K562 (cell line): ENCODE data around the gene GDF9. TPM values are rescaled to one million over a fixed set of nuclear protein-coding genes. Genes with fewer than 3 reads are reported as not detected.
A peak's percentile ranks its signal among the peaks of the same experiment; 100 is the strongest.

Experiments used
- CCNT2 ChIP-seq: IDR thresholded peaks from 2 replicates; pipeline ENCODE4 v1.6.1; 2011; ENCODE audit warnings: borderline replicate concordance, low read depth, mild to moderate bottlenecking, moderate library complexity, mixed read lengths, low read length; ENCODE audit not compliant: insufficient read length; ENCODE audit errors: extremely low read depth
- HMGN3 ChIP-seq: IDR thresholded peaks from 2 replicates; pipeline ENCODE4 v1.6.1; 2011; ENCODE audit warnings: borderline replicate concordance, low read depth, mild to moderate bottlenecking, mixed read lengths, low read length; ENCODE audit not compliant: insufficient read length; ENCODE audit errors: extremely low read depth
- KLF6 ChIP-seq: fragments of 250-450 bp; sonication (Bioruptor Pico); IDR thresholded peaks from 2 replicates; pipeline ENCODE4 v1.4.0; 2020; ENCODE audit warnings: mild to moderate bottlenecking, moderate library complexity, borderline replicate concordance
- L3MBTL2 ChIP-seq: fragments of 450-650 bp; IDR thresholded peaks from 2 replicates; pipeline ENCODE4 v1.6.1; 2016; ENCODE audit warnings: mild to moderate bottlenecking, moderate library complexity
- MTA1 ChIP-seq: fragments of 450-650 bp; IDR thresholded peaks from 2 replicates; pipeline ENCODE4 v1.6.1; 2017; ENCODE audit warnings: borderline replicate concordance
- MXD1 ChIP-seq: fragments of 250-450 bp; sonication (Bioruptor Pico); IDR thresholded peaks from 2 replicates; pipeline ENCODE4 v1.8.0; 2021; ENCODE audit warnings: borderline replicate concordance, mild to moderate bottlenecking, moderate library complexity; ENCODE audit not compliant: poor library complexity, severe bottlenecking
- NR0B1 ChIP-seq: fragments of 450-650 bp; IDR thresholded peaks from one replicate; pipeline ENCODE4 v1.6.1; 2018; ENCODE audit warnings: mild to moderate bottlenecking, moderate library complexity; ENCODE audit not compliant: partially characterized antibody
- PTTG1 ChIP-seq: fragments of 450-650 bp; IDR thresholded peaks from 2 replicates; pipeline ENCODE4 v1.6.1; 2016; ENCODE audit warnings: low read depth, mild to moderate bottlenecking, missing genetic modification characterization, missing compliant biosample characterization
- ZNF224 ChIP-seq: sonication (generic); formaldehyde crosslinking; IDR thresholded peaks from 2 replicates; pipeline ENCODE4 v1.8.0; 2022; ENCODE audit warnings: mild to moderate bottlenecking, missing genetic modification reagents
- ZNF431 ChIP-seq: sonication (generic); formaldehyde crosslinking; IDR thresholded peaks from 2 replicates; pipeline ENCODE4 v1.8.0; 2022; ENCODE audit warnings: mild to moderate bottlenecking, missing genetic modification reagents
- polyA plus RNA-seq, 8 experiments: library from polyadenylated mRNA; depleted of rRNA in 4 of 8; stranded (reverse) in 5 of 8; unstranded in 3 of 8; fragments of >200 nt; fragmentation: Nextera tagmentation in 2 of 8; fragmentation: Illumina TruSeq in 1 of 8; extraction: Ambion mirVana in 2 of 8; extraction: Trizol in 1 of 8; gene quantifications; 2 replicates each; pipeline versions ENCODE4 v1.2.1 to v1.2.3, GENCODE V29; 2011 to 2014; ENCODE audit warnings: inconsistent platforms in 1 of 8, missing spikeins in 1 of 8
- total RNA-seq, 7 experiments: library from RNA; depleted of rRNA in 6 of 7; stranded (reverse); fragments of >200 nt in 6 of 7; fragmentation: Illumina TruSeq in 2 of 7; extraction: Trizol in 2 of 7; gene quantifications; 2 replicates each; pipeline versions ENCODE4 v1.2.1 to v1.2.3, GENCODE V29; 2011 to 2021; ENCODE audit warnings: low replicate concordance in 1 of 7
- TF ChIP-seq, protein P1 (sequence below), 2 experiments: fragments of 450-650 bp in 1 of 2; sonication (generic) in 1 of 2; formaldehyde crosslinking in 1 of 2; IDR thresholded peaks; 2 replicates each; pipeline versions ENCODE4 v1.7.1 to v1.9.0; 2016 to 2022; ENCODE audit warnings: inconsistent platforms in 1 of 2, mild to moderate bottlenecking in 1 of 2, missing genetic modification reagents in 1 of 2
- TF ChIP-seq, protein P2 (sequence below): sonication (generic); formaldehyde crosslinking; IDR thresholded peaks from 2 replicates; pipeline ENCODE4 v1.8.1; 2023; ENCODE audit warnings: mild to moderate bottlenecking, missing genetic modification reagents

GDF9 gene
- total and polyA plus RNA-seq, 9 of the 15 experiments (the other 6 are each of a cell fraction or from before 2014, with no cell fraction given) = 0.10 to 0.70 (median 0.20) TPM; not detected in 1

GRCh38 chr5:132829742-132830435 is 36.4 kb downstream of the GDF9 start (continued):
- no peak for TF ChIP-seq KLF6 (CRISPR knock-in tag)
- peak; percentile 3 for TF ChIP-seq HMGN3
- no peak for TF ChIP-seq MXD1 (CRISPR knock-in tag)
- TF ChIP-seq ZNF224 (CRISPR knock-in tag) = peak; percentile 61; the same call in 1 of the 2 replicates
- no peak for TF ChIP-seq PTTG1 (tag)
- TF ChIP-seq, protein P1, sequence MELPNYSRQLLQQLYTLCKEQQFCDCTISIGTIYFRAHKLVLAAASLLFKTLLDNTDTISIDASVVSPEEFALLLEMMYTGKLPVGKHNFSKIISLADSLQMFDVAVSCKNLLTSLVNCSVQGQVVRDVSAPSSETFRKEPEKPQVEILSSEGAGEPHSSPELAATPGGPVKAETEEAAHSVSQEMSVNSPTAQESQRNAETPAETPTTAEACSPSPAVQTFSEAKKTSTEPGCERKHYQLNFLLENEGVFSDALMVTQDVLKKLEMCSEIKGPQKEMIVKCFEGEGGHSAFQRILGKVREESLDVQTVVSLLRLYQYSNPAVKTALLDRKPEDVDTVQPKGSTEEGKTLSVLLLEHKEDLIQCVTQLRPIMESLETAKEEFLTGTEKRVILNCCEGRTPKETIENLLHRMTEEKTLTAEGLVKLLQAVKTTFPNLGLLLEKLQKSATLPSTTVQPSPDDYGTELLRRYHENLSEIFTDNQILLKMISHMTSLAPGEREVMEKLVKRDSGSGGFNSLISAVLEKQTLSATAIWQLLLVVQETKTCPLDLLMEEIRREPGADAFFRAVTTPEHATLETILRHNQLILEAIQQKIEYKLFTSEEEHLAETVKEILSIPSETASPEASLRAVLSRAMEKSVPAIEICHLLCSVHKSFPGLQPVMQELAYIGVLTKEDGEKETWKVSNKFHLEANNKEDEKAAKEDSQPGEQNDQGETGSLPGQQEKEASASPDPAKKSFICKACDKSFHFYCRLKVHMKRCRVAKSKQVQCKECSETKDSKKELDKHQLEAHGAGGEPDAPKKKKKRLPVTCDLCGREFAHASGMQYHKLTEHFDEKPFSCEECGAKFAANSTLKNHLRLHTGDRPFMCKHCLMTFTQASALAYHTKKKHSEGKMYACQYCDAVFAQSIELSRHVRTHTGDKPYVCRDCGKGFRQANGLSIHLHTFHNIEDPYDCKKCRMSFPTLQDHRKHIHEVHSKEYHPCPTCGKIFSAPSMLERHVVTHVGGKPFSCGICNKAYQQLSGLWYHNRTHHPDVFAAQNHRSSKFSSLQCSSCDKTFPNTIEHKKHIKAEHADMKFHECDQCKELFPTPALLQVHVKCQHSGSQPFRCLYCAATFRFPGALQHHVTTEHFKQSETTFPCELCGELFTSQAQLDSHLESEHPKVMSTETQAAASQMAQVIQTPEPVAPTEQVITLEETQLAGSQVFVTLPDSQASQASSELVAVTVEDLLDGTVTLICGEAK (IDR thresholded peaks at IDR 0.05) = no peak
- TF ChIP-seq, protein P1 (CRISPR knock-in tag; IDR thresholded peaks at IDR 0.05) = no peak
- TF ChIP-seq, protein P2, sequence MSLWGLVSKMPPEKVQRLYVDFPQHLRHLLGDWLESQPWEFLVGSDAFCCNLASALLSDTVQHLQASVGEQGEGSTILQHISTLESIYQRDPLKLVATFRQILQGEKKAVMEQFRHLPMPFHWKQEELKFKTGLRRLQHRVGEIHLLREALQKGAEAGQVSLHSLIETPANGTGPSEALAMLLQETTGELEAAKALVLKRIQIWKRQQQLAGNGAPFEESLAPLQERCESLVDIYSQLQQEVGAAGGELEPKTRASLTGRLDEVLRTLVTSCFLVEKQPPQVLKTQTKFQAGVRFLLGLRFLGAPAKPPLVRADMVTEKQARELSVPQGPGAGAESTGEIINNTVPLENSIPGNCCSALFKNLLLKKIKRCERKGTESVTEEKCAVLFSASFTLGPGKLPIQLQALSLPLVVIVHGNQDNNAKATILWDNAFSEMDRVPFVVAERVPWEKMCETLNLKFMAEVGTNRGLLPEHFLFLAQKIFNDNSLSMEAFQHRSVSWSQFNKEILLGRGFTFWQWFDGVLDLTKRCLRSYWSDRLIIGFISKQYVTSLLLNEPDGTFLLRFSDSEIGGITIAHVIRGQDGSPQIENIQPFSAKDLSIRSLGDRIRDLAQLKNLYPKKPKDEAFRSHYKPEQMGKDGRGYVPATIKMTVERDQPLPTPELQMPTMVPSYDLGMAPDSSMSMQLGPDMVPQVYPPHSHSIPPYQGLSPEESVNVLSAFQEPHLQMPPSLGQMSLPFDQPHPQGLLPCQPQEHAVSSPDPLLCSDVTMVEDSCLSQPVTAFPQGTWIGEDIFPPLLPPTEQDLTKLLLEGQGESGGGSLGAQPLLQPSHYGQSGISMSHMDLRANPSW (CRISPR knock-in tag) = 0 out of 2 replicates have a peak, but pooled peaks have one; percentile 45
- TF ChIP-seq NR0B1 = no peak
- peak; percentile 15; the same call in 1 of the 2 replicates for TF ChIP-seq MTA1
- TF ChIP-seq CCNT2 = peak; percentile 74
- TF ChIP-seq L3MBTL2 = peak; percentile 16
- peak; percentile 65; the same call in 1 of the 2 replicates for TF ChIP-seq ZNF431
